ENCODE data around the gene TWF2.

GRCh38 chr3:52243791-52244628 is 5.1 kb upstream of the TWF2 start:
- no peak for TF ChIP-seq YY1 (IDR thresholded peaks at IDR 0.05; ENCODE audit: insufficient read depth, insufficient read length)
- no peak for TF ChIP-seq SUZ12 (IDR thresholded peaks at IDR 0.05; ENCODE audit: extremely low read depth, insufficient read depth, insufficient read length)
- no peak for TF ChIP-seq ZNF274 (IDR thresholded peaks at IDR 0.05; ENCODE audit: low read depth, low read length)
